Uterus (tissue), 4 donors: Measurements from ENCODE around the gene MBNL1. TPM values are rescaled to one million over a fixed set of nuclear protein-coding genes. Genes with fewer than 3 reads are reported as not detected.
A peak's percentile ranks its signal among the peaks of the same experiment; 100 is the strongest.

Experiments
- DNase-seq, 2 donors: peaks; one replicate each; pipeline ENCODE4 v3.0.0-alpha.2; 2019 to 2020
- H3K27ac ChIP-seq, 2 donors: fragments of 200-600 bp; sonication (generic); 1 replicate in 1 of 2; 2 replicates in 1 of 2; pipeline ENCODE4 v1.5.1; 2016 to 2018
- H3K27me3 ChIP-seq, 2 donors: fragments of 200-600 bp; sonication (generic); one replicate each; pipeline ENCODE4 v1.5.1; 2018 to 2019; ENCODE audit warnings: control low read depth in 1 of 2
- H3K36me3 ChIP-seq, 2 donors: fragments of 200-600 bp; sonication (generic); one replicate each; pipeline ENCODE4 v1.5.1; 2019; ENCODE audit warnings: control low read depth in 1 of 2
- H3K4me1 ChIP-seq, 2 donors: fragments of 200-600 bp; sonication (generic); one replicate each; pipeline ENCODE4 v1.5.1; 2018 to 2019; ENCODE audit warnings: control low read depth in 1 of 2
- H3K4me3 ChIP-seq, 2 donors: fragments of 200-600 bp; sonication (generic); 1 replicate in 1 of 2; 2 replicates in 1 of 2; pipeline ENCODE4 v1.5.1; 2018 to 2019; ENCODE audit warnings: mild to moderate bottlenecking in 1 of 2
- H3K9me3 ChIP-seq, 2 donors: fragments of 200-600 bp; sonication (generic); one replicate each; pipeline ENCODE4 v1.5.1; 2019; ENCODE audit warnings: control low read depth in 1 of 2
- POLR2A ChIP-seq, 2 donors: fragments of 450-650 bp; IDR thresholded peaks; one replicate each; pipeline ENCODE4 v1.6.1; 2016; ENCODE audit warnings: antibody characterized with exemption in 2 of 2, mild to moderate bottlenecking in 1 of 2, moderate library complexity in 1 of 2
- intact Hi-C: fragments of 100-400 bp; cut with DNase I; formaldehyde crosslinking; loops from one replicate; pipeline ENCODE4 v1.15.1; 2023; ENCODE audit warnings: low total_unique reads
- total RNA-seq, 4 donors: library from RNA; depleted of rRNA in 3 of 4; stranded (reverse); fragments of >200 nt in 3 of 4; gene quantifications; one replicate each; pipeline versions ENCODE4 v1.1.0 to v1.2.4, GENCODE V29; 2014 to 2023
- TF ChIP-seq, protein P1 (sequence below), 4 experiments: fragments of 200-600 bp in 2 of 4; fragments of 450-650 bp in 2 of 4; sonication (generic) in 2 of 4; IDR thresholded peaks; one replicate each; pipeline ENCODE4 v1.5.1; 2016 to 2019; ENCODE audit warnings: antibody characterized with exemption in 4 of 4, mild to moderate bottlenecking in 2 of 4, moderate library complexity in 1 of 4
- donor health status: DM: yes; HTN: yes; CAD: no.

Gene MBNL1
- total RNA-seq, 4 donors from 2014 or later: 219 to 470 (median 243) TPM

DNA sequence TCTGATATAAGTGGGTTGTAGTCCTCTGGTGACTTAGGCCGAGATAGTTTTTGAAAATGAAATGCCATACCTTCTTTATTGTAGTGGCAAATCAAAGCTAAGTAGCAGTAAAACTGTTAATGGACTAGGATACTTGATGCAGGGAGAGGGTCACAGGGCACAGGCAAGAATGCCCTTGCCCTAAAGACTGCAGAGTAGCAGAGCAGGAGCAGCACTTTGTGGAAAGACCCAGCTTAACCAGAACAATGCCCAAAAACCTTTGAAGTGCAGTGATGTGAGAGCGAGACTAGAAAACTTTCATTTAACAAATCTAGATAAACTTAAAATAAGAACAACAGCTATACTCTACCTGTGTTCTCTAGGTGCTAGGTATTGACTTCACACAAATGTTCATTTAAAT is 121.9 kb downstream of the MBNL1 start:
- intact Hi-C loops: no loop called here
- no peak for DNase-seq
- Histone ChIP-seq H3K27me3 (no peaks in the 10 kb centered on the region), H3K4me1 (peaks cover 11 to 17% of the 10 kb centered on the region in 2 donors), H3K4me3 (no peak overlapping the region), H3K9me3 (no peaks in the 10 kb centered on the region), H3K27ac (peak overlapping the region in 1 of 2 donors; percentile 37), H3K36me3 (no peaks in the 10 kb centered on the region)
- TF ChIP-seq, protein P1, sequence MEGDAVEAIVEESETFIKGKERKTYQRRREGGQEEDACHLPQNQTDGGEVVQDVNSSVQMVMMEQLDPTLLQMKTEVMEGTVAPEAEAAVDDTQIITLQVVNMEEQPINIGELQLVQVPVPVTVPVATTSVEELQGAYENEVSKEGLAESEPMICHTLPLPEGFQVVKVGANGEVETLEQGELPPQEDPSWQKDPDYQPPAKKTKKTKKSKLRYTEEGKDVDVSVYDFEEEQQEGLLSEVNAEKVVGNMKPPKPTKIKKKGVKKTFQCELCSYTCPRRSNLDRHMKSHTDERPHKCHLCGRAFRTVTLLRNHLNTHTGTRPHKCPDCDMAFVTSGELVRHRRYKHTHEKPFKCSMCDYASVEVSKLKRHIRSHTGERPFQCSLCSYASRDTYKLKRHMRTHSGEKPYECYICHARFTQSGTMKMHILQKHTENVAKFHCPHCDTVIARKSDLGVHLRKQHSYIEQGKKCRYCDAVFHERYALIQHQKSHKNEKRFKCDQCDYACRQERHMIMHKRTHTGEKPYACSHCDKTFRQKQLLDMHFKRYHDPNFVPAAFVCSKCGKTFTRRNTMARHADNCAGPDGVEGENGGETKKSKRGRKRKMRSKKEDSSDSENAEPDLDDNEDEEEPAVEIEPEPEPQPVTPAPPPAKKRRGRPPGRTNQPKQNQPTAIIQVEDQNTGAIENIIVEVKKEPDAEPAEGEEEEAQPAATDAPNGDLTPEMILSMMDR (IDR thresholded peaks at IDR 0.05): no peak
- TF ChIP-seq POLR2A (IDR thresholded peaks at IDR 0.05): no peak

DNA sequence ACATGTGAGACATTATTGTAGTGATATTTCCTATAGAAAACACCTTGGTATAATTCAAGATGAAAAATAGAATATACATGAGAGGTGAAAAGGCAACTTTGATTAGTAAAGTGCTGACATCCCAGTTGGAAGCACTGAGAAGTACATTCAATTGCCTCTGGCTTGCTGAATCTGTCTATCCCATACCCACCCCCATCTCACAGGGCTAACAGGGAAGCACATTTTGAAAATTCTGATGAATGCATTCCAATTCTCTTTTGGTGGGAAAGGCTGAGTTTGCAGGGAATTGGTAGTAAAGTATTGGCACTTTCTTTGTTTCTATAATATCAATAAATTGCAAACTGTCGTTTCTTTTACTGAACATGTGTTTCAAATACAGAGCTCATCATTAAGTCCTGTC is 122.9 kb downstream of the MBNL1 start:
- no peak overlapping the region for H3K27ac ChIP-seq
- no peak overlapping the region for H3K4me3 ChIP-seq
- peaks cover 15 to 17% of the 10 kb centered on the region in 2 donors for H3K4me1 ChIP-seq
- TF ChIP-seq, protein P1 (IDR thresholded peaks at IDR 0.05): no peak
- TF ChIP-seq POLR2A (IDR thresholded peaks at IDR 0.05): no peak
- no peaks in the 10 kb centered on the region for H3K9me3 ChIP-seq
- intact Hi-C loops: no loop called here
- H3K27me3 ChIP-seq: no peaks in the 10 kb centered on the region
- DNase-seq: no peak
- H3K36me3 ChIP-seq: no peaks in the 10 kb centered on the region

DNA sequence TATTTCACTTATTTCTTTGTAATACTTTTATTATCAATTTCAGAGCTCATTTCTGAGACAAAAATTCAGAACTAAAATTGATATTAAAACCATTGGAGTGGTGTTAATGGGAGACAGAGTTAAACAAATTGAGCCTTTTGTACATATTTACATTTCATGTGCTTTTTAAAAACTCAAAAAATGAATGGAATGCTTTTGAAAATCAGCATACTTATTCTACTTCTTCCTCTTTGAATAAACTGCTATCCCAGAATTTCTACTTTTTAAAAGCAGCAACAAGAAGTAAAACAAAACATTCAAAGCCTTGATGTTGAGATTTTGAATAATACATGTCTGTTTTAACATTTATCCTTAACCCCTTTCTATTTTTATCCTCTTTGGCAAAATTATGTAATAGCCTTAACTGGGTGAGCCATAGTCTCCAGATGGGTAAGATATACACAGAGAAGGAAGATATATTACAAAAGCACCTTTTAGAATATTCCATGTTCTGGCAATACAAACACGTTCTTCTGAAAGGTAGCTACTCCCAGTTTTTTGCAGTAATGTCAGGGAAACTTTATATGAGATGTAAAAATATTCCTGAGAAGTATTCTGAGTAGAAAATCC is 123.6 kb downstream of the MBNL1 start:
- Histone ChIP-seq H3K27ac (peak overlapping the region; percentile 30 to 59), H3K9me3 (no peaks in the 10 kb centered on the region), H3K27me3 (no peaks in the 10 kb centered on the region), H3K4me1 (peaks cover 15 to 17% of the 10 kb centered on the region in 2 donors), H3K4me3 (no peak overlapping the region), H3K36me3 (no peaks in the 10 kb centered on the region)
- no peak for DNase-seq
- TF ChIP-seq POLR2A (IDR thresholded peaks at IDR 0.05): no peak
- TF ChIP-seq, protein P1 (IDR thresholded peaks at IDR 0.05): no peak
- intact Hi-C loops: no loop called here

DNA sequence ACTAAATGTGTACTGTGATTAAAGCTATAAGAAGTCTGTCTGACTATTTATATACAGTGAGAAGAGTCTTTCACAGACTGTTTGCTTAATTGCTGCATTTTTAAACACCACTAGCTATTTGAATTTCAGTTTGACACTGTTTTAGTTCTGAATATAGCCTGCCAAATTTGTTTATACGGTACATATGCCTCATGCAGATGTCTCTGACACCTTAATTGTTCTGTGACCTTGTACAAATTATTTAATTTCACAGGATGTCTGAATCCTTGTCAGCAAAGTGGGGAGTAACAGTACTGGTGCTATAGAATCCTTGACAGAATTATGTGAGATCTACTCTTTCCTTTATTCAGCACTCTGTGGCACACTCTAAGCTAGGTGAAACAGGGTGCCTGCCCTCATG is 125.5 kb downstream of the MBNL1 start:
- Histone ChIP-seq H3K4me3 (no peak overlapping the region), H3K27ac (peak overlapping the region in 1 of 2 donors; percentile 29), H3K9me3 (no peaks in the 10 kb centered on the region), H3K36me3 (no peaks in the 10 kb centered on the region), H3K27me3 (no peaks in the 10 kb centered on the region), H3K4me1 (peaks cover 9 to 15% of the 10 kb centered on the region in 2 donors)
- DNase-seq: no peak
- intact Hi-C loops: no loop called here
- TF ChIP-seq, protein P1 (IDR thresholded peaks at IDR 0.05): no peak
- no peak for TF ChIP-seq POLR2A (IDR thresholded peaks at IDR 0.05)

DNA sequence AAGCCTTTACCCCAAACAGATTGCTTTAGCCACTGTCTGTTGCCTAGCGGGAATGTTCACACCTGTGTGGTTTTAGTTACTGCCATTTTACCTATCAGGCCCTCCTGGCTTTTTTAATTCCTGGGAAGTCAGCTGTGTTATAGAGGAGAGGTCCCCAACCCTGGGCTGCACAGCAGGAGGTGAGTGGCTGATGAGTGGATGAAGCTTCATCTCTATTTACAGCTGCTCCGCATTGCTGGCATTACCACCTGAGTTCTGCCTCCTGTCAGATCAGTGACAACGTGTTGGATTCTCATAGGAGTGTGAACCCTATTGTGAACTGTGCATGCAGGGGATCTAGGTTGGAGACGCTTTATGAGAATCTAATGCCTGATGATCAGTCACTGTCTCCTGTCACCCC is 127.0 kb downstream of the MBNL1 start:
- Histone ChIP-seq H3K4me1 (peaks cover 14 to 17% of the 10 kb centered on the region in 2 donors), H3K9me3 (no peaks in the 10 kb centered on the region), H3K27ac (peak overlapping the region in 1 of 2 donors; percentile 51), H3K27me3 (no peaks in the 10 kb centered on the region), H3K4me3 (no peak overlapping the region), H3K36me3 (no peaks in the 10 kb centered on the region)
- intact Hi-C loops: no loop called here
- no peak for TF ChIP-seq POLR2A (IDR thresholded peaks at IDR 0.05)
- TF ChIP-seq, protein P1 (IDR thresholded peaks at IDR 0.05): no peak
- DNase-seq: no peak
